OCI-LY3 (cell line): Measurements from ENCODE around the gene GATA2.

ENCODE experiments used
- EZH2phosphoT487 ChIP-seq: fragments of 200-600 bp; shearing (Covaris generic); IDR thresholded peaks from 2 replicates; pipeline ENCODE4 v1.6.1; 2018; ENCODE audit warnings: antibody characterized with exemption, mixed run types, low read depth
- TF ChIP-seq, protein P1 (sequence below): fragments of 200-600, 300-600 bp; sonication (generic); IDR thresholded peaks from 2 replicates; pipeline ENCODE4 v1.5.1; 2014; ENCODE audit warnings: antibody characterized with exemption, low read length, low read depth

DNA sequence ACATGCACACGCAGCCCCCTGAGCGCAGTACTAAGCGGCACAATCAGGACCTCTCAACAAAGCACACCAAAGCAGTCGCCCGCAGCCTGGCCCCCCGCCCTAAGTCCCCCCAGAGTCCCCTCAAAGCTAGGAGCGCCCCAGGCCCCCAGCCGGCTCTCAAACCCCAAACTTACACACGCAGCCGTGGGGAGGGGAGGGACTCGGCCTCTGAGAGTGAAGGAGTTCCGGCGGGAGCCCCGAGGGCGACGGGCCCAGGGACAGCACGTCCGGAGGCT lies 5.5 kb downstream of the GATA2 start:
- TF ChIP-seq, protein P1, sequence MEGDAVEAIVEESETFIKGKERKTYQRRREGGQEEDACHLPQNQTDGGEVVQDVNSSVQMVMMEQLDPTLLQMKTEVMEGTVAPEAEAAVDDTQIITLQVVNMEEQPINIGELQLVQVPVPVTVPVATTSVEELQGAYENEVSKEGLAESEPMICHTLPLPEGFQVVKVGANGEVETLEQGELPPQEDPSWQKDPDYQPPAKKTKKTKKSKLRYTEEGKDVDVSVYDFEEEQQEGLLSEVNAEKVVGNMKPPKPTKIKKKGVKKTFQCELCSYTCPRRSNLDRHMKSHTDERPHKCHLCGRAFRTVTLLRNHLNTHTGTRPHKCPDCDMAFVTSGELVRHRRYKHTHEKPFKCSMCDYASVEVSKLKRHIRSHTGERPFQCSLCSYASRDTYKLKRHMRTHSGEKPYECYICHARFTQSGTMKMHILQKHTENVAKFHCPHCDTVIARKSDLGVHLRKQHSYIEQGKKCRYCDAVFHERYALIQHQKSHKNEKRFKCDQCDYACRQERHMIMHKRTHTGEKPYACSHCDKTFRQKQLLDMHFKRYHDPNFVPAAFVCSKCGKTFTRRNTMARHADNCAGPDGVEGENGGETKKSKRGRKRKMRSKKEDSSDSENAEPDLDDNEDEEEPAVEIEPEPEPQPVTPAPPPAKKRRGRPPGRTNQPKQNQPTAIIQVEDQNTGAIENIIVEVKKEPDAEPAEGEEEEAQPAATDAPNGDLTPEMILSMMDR, result no peak
- TF ChIP-seq EZH2phosphoT487, result no peak
